Adrenal gland (tissue), 12 donors: ENCODE measurements around the gene IL4R. TPM values are rescaled to one million over a fixed set of nuclear protein-coding genes. Genes with fewer than 3 reads are reported as not detected.
A peak's percentile ranks its signal among the peaks of the same experiment; 100 is the strongest.
"Not testable (repeated sequence)": the region's sequence is repeated elsewhere in the genome, so short reads cannot be mapped to it uniquely, and the experiment has no call there.

Source experiments
- DNase-seq, 7 donors: peaks; one replicate each; pipeline ENCODE4 v3.0.0-alpha.2; 2019 to 2020
- H3K27ac ChIP-seq, 5 donors: fragments of 200-600 bp; sonication (generic) in 4 of 5; 1 replicate in 3 of 5; 2 replicates in 2 of 5; pipeline versions ENCODE4 v1.5.1 to v1.8.0; 2016 to 2020; ENCODE audit warnings: mild to moderate bottlenecking in 1 of 5
- H3K27me3 ChIP-seq: fragments of 200-600 bp; 2 replicates; pipeline ENCODE4 v1.8.0; 2021
- H3K36me3 ChIP-seq, 2 donors: fragments of 200-600 bp; replicated peaks in 1 of 2; 1 replicate in 1 of 2; 2 replicates in 1 of 2; pipeline versions ENCODE4 v1.5.1 to v1.8.0; 2018 to 2022
- H3K4me1 ChIP-seq, 2 donors: fragments of 200-600 bp; replicated peaks in 1 of 2; 1 replicate in 1 of 2; 2 replicates in 1 of 2; pipeline versions ENCODE4 v1.5.1 to v1.8.0; 2018 to 2021
- H3K4me3 ChIP-seq, 4 donors: fragments of 200-600 bp; sonication (generic) in 3 of 4; one replicate each; pipeline ENCODE4 v1.5.1; 2016 to 2018
- H3K9me3 ChIP-seq, 3 donors: fragments of 200-600 bp; sonication (generic) in 1 of 3; replicated peaks in 1 of 3; 1 replicate in 2 of 3; 2 replicates in 1 of 3; pipeline versions ENCODE4 v1.5.1 to v1.8.0; 2016 to 2021
- POLR2A ChIP-seq, 2 donors: fragments of 450-650 bp; IDR thresholded peaks; one replicate each; pipeline ENCODE4 v1.6.1; 2017; ENCODE audit warnings: antibody characterized with exemption in 2 of 2, mild to moderate bottlenecking in 2 of 2, moderate library complexity in 1 of 2
- WGBS, 4 donors: extraction: QIAGEN DNeasy Blood & Tissue Kit in 2 of 4; methylation state at CpG; one replicate each; pipeline versions ENCODE4 v1.1.5 to v1.1.7; 2013 to 2017; 5-methylcytosine and 5-hydroxymethylcytosine counted together
- intact Hi-C, 2 donors: fragments of 100-400 bp; cut with DNase I; formaldehyde crosslinking; loops; one replicate each; pipeline versions ENCODE4 v1.14.1 to v1.15.0; 2022 to 2023
- polyA plus RNA-seq, 3 donors: library from polyadenylated mRNA; stranded (reverse); fragments of 200-250 nt in 2 of 3; fragments of 350-450 nt in 1 of 3; fragmentation: Illumina TruSeq in 1 of 3; extraction: RNeasy Lipid Tissue Mini Kit (QIAGEN cat#74804) in 1 of 3; gene quantifications; one replicate each; pipeline ENCODE4 v1.2.3, GENCODE V29; 2013 to 2014
- total RNA-seq, 9 donors: library from RNA; depleted of rRNA in 4 of 9; stranded (reverse); fragments of >200 nt in 4 of 9; fragments of 120-200 nt in 1 of 9; fragmentation: NEBNext Ultra II Directional in 1 of 9; extraction: Animal tissue kit (Norgen Biotek cat#: 25700) in 1 of 9; gene quantifications; one replicate each; pipeline versions ENCODE4 v1.1.0 to v1.2.4, GENCODE V29; 2013 to 2023
- TF ChIP-seq, protein P1 (sequence below), 6 experiments: fragments of 450-650 bp in 4 of 6; fragments of 200-600 bp in 2 of 6; sonication (generic) in 1 of 6; IDR thresholded peaks; 1 replicate in 5 of 6; 2 replicates in 1 of 6; pipeline versions ENCODE4 v1.5.1 to v1.8.0; 2016 to 2021; ENCODE audit warnings: antibody characterized with exemption in 6 of 6, mild to moderate bottlenecking in 2 of 6, moderate library complexity in 1 of 6
- donor health status: healthy with polysubstance abuse.
- donor health status: Bipolar disorder and iron deficiency.
- donor health status: DM: yes; HTN: yes; CAD: no.
- donor health status: DM: no; HTN: no; CAD: no.
- donor health status: DM: no; HTN: no; CAD: no.
- donor health status: DM: yes; HTN: yes; CAD: no.

Gene IL4R
- total and polyA plus RNA-seq, 12 donors, result 3.1 to 142 (median 50.0) TPM

DNA sequence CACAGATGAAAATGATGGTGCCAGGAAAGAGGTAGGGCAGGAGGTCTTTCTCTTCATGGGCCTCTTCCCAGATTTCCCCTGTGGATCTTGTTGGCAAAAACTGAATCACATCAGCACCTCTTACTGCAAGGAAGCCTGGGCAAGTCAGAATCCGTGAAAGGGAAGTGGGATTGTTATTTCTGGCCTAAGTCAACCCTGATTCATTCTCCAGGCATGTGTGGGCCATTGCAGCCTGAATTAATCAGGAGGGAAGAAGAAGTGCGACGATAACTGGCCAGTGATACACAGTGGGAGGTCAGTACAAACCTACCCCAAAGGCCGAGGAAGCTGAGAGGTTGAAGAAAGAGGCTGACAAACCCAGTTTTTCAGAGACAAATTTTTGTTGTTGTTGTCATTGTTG is 27.3 kb upstream of the IL4R start:
- H3K27ac ChIP-seq, result peak overlapping the region in 2 of 5 donors; percentile 15 to 75
- WGBS, 4 donors, result 27 to 53% (median 37%) methylated on average over 4 of the region's 4 CpGs
- intact Hi-C loops, result no loop called here

DNA sequence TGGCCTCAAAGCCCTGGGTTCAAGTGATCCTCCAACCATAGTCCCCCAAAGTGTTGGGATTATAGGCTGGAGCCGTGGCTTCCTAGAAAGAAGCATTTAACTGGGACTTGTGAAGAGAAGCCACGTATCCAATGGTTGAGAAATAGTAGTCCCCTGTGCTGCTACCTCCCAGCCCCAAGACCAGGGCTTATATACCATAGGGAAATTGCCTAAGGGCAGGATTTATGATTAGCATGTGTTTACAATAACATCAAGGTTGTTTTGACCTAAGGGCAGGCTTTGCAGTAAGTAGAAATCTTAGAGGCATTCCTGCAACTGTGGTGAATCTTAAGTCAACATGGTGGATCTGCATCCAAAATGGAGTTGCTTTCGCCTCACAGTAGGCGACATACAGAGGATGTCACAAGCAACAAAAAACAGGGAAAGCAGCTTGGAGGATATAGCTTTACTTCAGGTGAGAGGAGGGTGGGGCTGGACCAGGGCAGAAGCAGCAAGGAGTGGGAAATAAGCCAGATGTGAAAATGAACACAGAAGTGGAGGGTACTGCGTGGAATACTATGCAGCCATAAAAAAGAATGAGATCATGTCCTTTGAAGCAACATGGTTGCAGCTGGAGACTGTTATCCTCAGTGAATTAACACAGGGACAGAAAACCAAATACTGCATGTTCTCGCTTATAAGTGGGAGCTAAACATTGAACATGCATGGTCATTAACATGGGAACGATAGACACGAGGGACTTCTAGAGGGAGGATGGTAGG is 26.5 kb upstream of the IL4R start:
- Histone ChIP-seq H3K4me3 (no peak overlapping the region), H3K9me3 (no peaks in the 10 kb centered on the region), H3K27me3 (no peaks in the 10 kb centered on the region), H3K27ac (peak overlapping the region in 2 of 5 donors; percentile 15 to 75), H3K36me3 (no peaks in the 10 kb centered on the region), H3K4me1 (peaks cover 0 to 4% of the 10 kb centered on the region in 2 donors)
- DNase-seq, result peak in 1 of 7 donors; percentile 4
- intact Hi-C loops, result no loop called here
- WGBS, 4 donors, result 94 to 97% (median 96%) methylated on average over 6 to 8 of the region's 8 CpGs
- TF ChIP-seq, protein P1, sequence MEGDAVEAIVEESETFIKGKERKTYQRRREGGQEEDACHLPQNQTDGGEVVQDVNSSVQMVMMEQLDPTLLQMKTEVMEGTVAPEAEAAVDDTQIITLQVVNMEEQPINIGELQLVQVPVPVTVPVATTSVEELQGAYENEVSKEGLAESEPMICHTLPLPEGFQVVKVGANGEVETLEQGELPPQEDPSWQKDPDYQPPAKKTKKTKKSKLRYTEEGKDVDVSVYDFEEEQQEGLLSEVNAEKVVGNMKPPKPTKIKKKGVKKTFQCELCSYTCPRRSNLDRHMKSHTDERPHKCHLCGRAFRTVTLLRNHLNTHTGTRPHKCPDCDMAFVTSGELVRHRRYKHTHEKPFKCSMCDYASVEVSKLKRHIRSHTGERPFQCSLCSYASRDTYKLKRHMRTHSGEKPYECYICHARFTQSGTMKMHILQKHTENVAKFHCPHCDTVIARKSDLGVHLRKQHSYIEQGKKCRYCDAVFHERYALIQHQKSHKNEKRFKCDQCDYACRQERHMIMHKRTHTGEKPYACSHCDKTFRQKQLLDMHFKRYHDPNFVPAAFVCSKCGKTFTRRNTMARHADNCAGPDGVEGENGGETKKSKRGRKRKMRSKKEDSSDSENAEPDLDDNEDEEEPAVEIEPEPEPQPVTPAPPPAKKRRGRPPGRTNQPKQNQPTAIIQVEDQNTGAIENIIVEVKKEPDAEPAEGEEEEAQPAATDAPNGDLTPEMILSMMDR (IDR thresholded peaks at IDR 0.05), result no peak
- no peak for TF ChIP-seq POLR2A (IDR thresholded peaks at IDR 0.05)

More for the DNA sequence above, 27.3 kb upstream of the IL4R start:
- Histone ChIP-seq H3K9me3 (no peaks in the 10 kb centered on the region), H3K4me3 (no peak overlapping the region), H3K4me1 (peaks cover 0 to 4% of the 10 kb centered on the region in 2 donors), H3K36me3 (no peaks in the 10 kb centered on the region), H3K27me3 (no peaks in the 10 kb centered on the region)
- peak in 5 of 7 donors; percentile 14 to 56 (median 39) for DNase-seq
- TF ChIP-seq, protein P1 (IDR thresholded peaks at IDR 0.05), result no peak
- no peak for TF ChIP-seq POLR2A (IDR thresholded peaks at IDR 0.05)

DNA sequence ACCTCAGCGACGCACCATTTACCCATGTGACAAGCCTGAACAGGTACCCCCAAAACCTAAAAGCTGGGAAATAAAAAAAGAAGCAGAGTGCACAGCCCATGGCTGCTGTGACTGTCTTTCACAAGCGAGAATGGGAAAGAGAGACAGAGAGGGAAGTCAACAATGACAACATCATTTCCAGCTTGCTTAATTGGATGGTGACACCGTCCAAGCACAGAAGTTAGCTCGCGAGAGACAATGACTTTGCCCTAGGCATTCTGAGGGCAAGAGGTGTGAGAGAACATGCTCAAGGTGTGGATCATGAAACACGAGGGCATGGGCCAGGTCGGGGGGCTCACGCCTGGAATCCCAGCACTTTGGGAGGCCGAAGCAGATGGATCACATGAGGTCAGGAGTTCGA is 25.9 kb upstream of the IL4R start:
- no peak for TF ChIP-seq POLR2A (IDR thresholded peaks at IDR 0.05)
- TF ChIP-seq, protein P1 (IDR thresholded peaks at IDR 0.05), result no peak
- H3K4me3 ChIP-seq, result no peak overlapping the region
- peak in 1 of 7 donors; percentile 11 for DNase-seq
- H3K36me3 ChIP-seq, result no peaks in the 10 kb centered on the region
- H3K27ac ChIP-seq, result no peak overlapping the region
- 81 to 84% (median 83%) methylated on average over 11 of the region's 11 CpGs for WGBS, 4 donors
- intact Hi-C loops, result no loop called here
- H3K4me1 ChIP-seq, result peaks cover 0 to 4% of the 10 kb centered on the region in 2 donors
- H3K9me3 ChIP-seq, result no peaks in the 10 kb centered on the region
- no peaks in the 10 kb centered on the region for H3K27me3 ChIP-seq

DNA sequence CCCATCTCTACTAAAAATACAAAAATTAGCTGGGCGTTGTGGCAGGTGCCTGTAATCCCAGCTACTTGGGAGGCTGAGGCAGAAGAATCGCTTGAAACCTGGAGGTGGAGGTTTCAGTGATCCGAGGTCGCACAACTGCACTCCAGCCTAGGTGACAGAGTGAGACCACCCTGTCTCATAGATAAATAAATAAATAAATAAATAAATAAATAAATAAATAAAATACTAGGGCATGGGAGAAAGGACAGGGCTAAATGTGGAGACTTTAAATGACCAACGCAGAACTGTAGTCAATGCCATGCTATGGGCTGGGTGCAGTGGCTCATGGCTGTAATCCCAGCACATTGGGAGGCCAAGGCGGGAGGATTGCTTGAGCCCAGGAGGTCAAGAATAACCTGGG is 25.5 kb upstream of the IL4R start:
- H3K36me3 ChIP-seq, H3K27ac ChIP-seq, H3K27me3 ChIP-seq, H3K9me3 ChIP-seq, H3K4me3 ChIP-seq, H3K4me1 ChIP-seq, intact Hi-C loops, DNase-seq: not testable (repeated sequence)
- WGBS, 4 donors, result 81 to 90% (median 87%) methylated on average over 6 of the region's 6 CpGs

DNA sequence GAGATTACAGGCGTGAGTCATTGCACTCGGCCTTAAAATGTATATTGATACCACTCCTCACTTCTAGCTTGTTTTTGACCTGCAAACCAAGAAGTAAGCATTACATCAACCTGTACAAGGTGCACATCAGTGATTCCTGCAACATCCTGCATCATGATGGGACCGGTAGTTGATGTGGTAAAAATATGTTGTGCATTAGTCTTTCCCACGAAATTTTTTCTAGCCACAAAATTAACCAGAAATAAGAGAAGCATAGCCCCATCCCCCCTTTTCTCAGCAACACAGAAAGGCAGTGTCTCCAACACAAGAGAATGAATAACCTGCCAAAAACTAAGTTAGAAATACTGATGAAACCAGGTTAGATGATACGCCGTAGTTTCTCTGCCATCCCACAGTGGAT is 24.1 kb upstream of the IL4R start:
- TF ChIP-seq POLR2A (IDR thresholded peaks at IDR 0.05), result no peak
- no peak overlapping the region for H3K27ac ChIP-seq
- DNase-seq, result no peak
- WGBS, 4 donors, result 78 to 86% (median 82%) methylated on average over 6 of the region's 6 CpGs
- no peaks in the 10 kb centered on the region for H3K9me3 ChIP-seq
- peaks cover 0 to 4% of the 10 kb centered on the region in 2 donors for H3K4me1 ChIP-seq
- intact Hi-C loops, result no loop called here
- H3K4me3 ChIP-seq, result no peak overlapping the region
- H3K27me3 ChIP-seq, result no peaks in the 10 kb centered on the region
- no peaks in the 10 kb centered on the region for H3K36me3 ChIP-seq
